ENCODE data around the gene XRCC5. TPM values are rescaled to one million over a fixed set of nuclear protein-coding genes. Genes with fewer than 3 reads are reported as not detected.

The XRCC5 gene
- total and polyA plus RNA-seq, 2 of the 8 experiments (the other 6 are each of a cell fraction or from before 2014, with no cell fraction given), result 308 to 644 TPM

- TF ChIP-seq CHD7 (IDR thresholded peaks at IDR 0.05; ENCODE audit: insufficient replicate concordance, low read length) (no peak), JUND (IDR thresholded peaks at IDR 0.05; ENCODE audit: low read length) (no peak)
These were observed 33.4 kb downstream of the XRCC5 start (continued) for GRCh38 chr2:216142540-216142939.

Measured in H1 (cell line).